ENCODE measurements around the gene CRB2. TPM values are rescaled to one million over a fixed set of nuclear protein-coding genes. Genes with fewer than 3 reads are reported as not detected.

CRB2 gene
- total RNA-seq, 1 experiment from 2014 or later: 3.6 TPM

DNA sequence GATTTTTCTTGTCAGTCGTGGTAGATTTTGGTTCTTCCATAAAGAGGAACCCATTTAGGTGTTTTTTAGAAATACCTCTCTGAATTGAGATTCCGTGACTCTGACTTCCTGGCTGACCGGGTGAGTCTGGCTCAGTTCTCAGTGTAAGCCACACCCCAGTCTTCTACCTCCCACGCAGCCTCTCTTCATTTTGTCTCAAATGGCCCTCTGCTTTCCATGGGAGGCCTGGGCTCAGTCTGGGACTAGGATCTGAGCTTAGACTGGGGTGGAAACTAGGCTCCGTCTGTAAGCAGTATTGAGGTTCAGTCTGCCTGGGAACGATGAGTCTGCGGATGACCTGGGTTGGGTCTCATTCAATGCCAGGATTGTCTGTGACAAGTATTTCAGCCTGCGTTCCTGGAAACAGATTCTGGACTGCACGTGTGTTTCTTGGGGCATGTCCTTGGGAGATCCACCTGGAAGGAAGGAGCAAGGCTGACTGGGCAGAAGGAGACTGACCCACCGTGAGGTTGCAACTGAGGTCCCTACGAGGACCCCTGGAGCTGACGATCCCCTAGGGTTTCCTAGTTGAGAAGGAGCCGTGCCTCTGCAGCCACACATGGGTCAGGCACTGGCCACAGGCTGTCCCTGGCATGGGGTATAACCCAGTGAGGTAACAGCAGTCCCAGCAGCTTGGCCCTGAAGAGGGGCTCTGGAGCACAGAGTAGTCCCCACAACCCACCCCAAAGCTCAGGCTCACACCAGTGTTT, 12.4 kb upstream of the CRB2 start:
- Histone ChIP-seq H3K4me2 (ENCODE audit: insufficient read depth, insufficient read length, low read length) (no peak overlapping the region), H3K14ac (ENCODE audit: insufficient read depth, low read length) (no peak overlapping the region), H2BK5ac (ENCODE audit: insufficient read length, low read length) (no peak overlapping the region), H3K23me2 (ENCODE audit: insufficient read length, low read depth, low read length, poor library complexity, severe bottlenecking) (no peaks in the 10 kb centered on the region), H3K4ac (ENCODE audit: low read depth, low read length) (no peak overlapping the region), H2AFZ (ENCODE audit: low read length) (no peak overlapping the region), H3K23ac (ENCODE audit: insufficient read length, low read depth, low read length) (no peak overlapping the region), H4K5ac (ENCODE audit: insufficient read length, low read depth, low read length) (no peak overlapping the region), H3K56ac (ENCODE audit: insufficient read length, low read depth, low read length) (no peak overlapping the region), H3K4me1 (ENCODE audit: insufficient read depth, low read length) (no peaks in the 10 kb centered on the region), H3K9me3 (ENCODE audit: control insufficient read depth, low read depth, low read length) (no peaks in the 10 kb centered on the region), H2BK20ac (ENCODE audit: low read depth, low read length, poor library complexity, severe bottlenecking) (no peak overlapping the region), H2BK120ac (ENCODE audit: low read depth, low read length, poor library complexity, severe bottlenecking) (no peak overlapping the region), H4K8ac (replicated peaks; ENCODE audit: insufficient read length, low read depth, low read length) (no peak overlapping the region), H4K20me1 (ENCODE audit: control insufficient read depth, insufficient read depth, insufficient read length) (no peaks in the 10 kb centered on the region), H3K27ac (ENCODE audit: insufficient read length, low read depth, low read length) (no peak overlapping the region), H4K91ac (ENCODE audit: insufficient read length, low read depth, low read length) (no peak overlapping the region), H3K18ac (ENCODE audit: insufficient read length, low read depth, low read length) (no peak overlapping the region), H2AK5ac (ENCODE audit: insufficient read length, low read length) (no peak overlapping the region), H3K79me2 (ENCODE audit: insufficient read depth, low read length) (no peaks in the 10 kb centered on the region), H3T11ph (ENCODE audit: low read length) (no peak overlapping the region), H3K27me3 (ENCODE audit: insufficient read depth, low read length) (no peaks in the 10 kb centered on the region), H3K9ac (ENCODE audit: extremely low read depth, insufficient read length, low read length) (no peak overlapping the region), H2BK12ac (ENCODE audit: insufficient read length, low read depth, low read length) (no peak overlapping the region), H3K79me1 (ENCODE audit: insufficient read depth, low read depth, low read length, poor library complexity, severe bottlenecking) (no peaks in the 10 kb centered on the region), H2BK15ac (ENCODE audit: low read depth, low read length) (no peak overlapping the region)
- Mint-ChIP-seq H3K27ac (no peak overlapping the region; a peak in 1 of 7 replicates), H3K4me3 (no peak overlapping the region), H3K4me1 (peaks cover 12 to 17% of the 10 kb centered on the region in 2 experiments), H3K36me3 (ENCODE audit: insufficient read depth in 1 of 3, low read depth in 3 of 3) (no peaks in the 10 kb centered on the region), H3K27me3 (ENCODE audit: low read depth) (no peaks in the 10 kb centered on the region; the same call in 1 of the 2 replicates), H3K9me3 (no peaks in the 10 kb centered on the region)
- TF ChIP-seq, protein P1, sequence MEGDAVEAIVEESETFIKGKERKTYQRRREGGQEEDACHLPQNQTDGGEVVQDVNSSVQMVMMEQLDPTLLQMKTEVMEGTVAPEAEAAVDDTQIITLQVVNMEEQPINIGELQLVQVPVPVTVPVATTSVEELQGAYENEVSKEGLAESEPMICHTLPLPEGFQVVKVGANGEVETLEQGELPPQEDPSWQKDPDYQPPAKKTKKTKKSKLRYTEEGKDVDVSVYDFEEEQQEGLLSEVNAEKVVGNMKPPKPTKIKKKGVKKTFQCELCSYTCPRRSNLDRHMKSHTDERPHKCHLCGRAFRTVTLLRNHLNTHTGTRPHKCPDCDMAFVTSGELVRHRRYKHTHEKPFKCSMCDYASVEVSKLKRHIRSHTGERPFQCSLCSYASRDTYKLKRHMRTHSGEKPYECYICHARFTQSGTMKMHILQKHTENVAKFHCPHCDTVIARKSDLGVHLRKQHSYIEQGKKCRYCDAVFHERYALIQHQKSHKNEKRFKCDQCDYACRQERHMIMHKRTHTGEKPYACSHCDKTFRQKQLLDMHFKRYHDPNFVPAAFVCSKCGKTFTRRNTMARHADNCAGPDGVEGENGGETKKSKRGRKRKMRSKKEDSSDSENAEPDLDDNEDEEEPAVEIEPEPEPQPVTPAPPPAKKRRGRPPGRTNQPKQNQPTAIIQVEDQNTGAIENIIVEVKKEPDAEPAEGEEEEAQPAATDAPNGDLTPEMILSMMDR (conservative IDR thresholded peaks at IDR 0.05): no peak
- WGBS (ENCODE audit: extremely low coverage, insufficient read length, low lambda C conversion rate): no CpG with 5 or more reads among the region's 13 CpGs
- no peak for DNase-seq

All from H9 (cell line).